Activated effector memory CD4-positive, alpha-beta T cell treated with Interleukin-2 at 50 U/mL for 16 hours (primary cell): Measurements from ENCODE around the gene PTPN1.
"Not testable (repeated sequence)": the region's sequence is repeated elsewhere in the genome, so short reads cannot be mapped to it uniquely, and the experiment has no call there.

Source experiments
- DNase-seq: peaks from one replicate; pipeline ENCODE4 v3.0.0-alpha.2; 2020

PTPN1 gene

DNA sequence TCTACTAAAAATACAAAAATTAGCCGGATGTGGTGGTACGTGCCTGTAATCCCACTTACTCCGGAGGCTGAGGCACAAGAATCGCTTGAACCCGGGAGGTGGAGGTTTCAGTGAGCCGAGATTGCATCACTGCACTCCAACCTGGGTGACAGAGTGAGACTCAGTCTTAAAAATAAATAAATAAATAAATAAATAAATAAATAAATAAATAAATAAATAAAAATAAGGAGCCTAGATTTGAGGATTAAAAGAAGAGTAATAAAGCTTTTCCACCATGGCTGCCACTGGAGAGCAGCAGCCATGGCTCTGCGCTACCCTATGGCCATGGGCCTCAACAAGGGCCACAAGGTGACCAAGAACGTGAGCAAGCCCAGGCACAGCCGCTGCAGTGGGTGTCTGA is 110.3 kb downstream of the PTPN1 start:
- DNase-seq: not testable (repeated sequence)

DNA sequence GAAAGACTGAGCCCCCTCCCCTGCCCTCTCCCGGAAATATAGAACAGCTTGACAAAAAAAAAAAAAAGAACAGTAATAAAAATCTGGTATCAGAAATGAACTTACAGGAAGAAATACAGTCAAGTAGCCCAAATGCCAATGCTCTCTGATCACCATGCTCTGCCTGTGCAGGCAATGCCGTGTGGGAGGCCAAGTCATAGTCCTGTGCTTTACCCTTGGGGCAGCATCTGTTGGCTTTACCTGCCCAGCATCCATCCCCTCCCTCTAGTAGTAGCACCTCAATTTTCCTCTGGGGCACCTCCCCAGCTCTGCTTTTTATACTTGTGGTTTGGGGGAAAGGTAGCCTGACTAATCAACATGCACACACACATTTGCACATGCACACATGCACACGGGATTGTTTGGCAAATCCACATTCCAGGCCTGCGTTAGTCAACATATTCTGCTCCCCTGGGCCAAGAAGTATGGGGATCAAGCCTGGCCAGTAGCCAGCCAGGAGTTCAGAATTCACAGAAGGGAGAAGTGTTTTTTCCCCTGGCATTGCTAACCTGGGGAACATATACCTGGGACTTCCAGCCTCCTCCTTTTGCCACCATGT is 111.0 kb downstream of the PTPN1 start:
- DNase-seq: no peak

DNA sequence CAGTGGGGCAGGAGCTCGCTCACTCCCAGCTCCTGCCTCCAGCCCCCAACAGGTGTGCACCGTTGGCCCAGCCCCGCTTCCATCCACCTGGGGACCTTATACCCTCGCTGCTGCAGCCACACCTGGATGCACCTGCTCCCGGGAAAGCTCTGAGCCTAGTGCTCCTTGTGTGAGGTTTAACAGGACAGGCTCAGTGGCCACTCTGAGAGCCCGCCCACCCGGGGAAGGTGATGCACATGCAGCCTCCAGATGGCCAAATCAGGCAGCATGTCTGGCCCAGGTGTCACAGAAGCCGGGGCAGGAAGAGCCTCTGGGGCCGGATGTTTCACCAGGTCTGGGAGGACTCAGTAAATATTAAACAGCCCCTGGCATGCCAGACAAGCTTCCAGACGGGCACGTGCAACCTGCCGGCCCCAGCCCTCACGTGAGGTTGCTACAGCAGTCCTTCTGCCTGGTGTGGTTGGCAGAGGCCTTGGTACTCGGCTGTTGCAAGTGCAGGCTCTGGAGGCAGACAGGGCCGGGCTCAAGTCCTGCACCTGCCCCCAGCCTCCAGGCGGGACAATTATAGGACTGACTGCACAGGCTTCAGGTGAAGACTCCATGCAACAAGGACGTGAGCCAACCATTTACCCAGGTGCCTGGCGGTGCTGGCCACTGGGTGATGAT is 114.3 kb downstream of the PTPN1 start:
- no peak for DNase-seq

DNA sequence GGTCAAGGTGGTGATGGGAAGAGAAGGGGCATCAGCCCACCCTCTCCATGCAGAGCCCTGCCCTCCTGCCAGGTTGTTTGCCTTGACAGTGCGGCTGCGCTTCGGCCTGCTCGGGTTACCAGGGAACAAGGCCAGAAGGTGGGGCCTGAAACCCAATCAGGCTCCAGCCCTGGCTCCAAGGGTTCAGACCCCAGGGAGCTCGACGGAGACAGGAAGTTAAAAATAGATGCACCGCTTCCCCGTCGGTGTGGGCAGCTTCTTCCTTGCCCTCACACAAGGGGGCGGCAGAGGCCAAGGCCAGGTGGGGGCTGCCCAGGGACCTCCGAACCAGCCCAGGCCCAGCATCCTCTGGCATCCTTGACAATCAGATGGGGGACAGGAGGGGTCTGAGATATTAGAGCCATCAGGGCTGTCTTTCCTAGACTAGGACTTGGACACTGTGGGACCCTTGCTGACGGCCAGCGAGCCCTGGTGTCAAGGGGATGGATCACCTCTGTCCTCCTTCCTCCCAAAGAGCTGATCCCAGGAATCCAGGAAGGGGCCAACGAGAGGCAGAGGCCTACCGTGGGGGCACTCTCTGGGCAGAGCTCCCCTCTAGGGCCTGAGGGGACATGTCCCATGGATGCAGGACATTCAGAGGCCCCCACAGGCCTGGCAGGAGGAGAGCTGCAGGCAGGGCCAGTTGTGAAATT is 115.9 kb downstream of the PTPN1 start:
- DNase-seq: no peak

DNA sequence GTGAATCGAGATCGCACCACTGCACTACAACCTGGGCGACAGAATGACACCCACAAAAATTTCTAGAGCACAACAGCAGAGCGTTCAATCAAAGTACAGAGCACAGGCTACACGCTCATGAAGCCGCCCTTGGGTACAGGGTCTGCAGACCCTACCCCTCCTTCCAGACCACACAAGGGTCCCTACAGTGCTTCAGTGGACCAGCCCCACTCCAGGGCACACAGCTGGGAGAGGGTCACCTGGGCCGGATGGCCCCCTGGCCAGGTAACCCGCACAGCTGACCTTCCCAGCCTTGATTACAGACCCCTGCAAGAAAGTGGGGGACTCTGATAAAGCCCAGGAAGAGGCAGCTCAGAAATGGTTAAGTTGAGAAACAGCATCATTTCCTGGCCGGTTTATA is 117.6 kb downstream of the PTPN1 start:
- no peak for DNase-seq

DNA sequence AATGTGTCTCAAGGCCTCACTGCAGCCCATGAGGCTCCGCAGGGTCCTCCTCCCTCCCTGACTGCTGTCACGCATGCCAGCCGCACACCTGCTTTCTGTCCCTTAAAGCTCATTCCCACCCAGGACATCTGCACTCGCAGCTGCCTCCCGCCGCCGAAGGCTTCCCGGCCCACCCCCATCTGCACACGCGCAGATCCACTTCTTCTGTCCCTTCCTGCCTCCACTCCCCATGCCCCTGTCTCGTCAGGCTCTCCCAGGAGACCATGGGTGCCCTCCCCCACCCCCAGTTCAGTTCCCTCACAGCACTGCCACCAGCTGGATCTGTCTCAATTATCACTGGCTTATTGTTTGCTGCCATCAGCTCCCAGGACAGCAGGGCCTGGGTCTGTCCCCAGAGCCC is 118.1 kb downstream of the PTPN1 start:
- no peak for DNase-seq

DNA sequence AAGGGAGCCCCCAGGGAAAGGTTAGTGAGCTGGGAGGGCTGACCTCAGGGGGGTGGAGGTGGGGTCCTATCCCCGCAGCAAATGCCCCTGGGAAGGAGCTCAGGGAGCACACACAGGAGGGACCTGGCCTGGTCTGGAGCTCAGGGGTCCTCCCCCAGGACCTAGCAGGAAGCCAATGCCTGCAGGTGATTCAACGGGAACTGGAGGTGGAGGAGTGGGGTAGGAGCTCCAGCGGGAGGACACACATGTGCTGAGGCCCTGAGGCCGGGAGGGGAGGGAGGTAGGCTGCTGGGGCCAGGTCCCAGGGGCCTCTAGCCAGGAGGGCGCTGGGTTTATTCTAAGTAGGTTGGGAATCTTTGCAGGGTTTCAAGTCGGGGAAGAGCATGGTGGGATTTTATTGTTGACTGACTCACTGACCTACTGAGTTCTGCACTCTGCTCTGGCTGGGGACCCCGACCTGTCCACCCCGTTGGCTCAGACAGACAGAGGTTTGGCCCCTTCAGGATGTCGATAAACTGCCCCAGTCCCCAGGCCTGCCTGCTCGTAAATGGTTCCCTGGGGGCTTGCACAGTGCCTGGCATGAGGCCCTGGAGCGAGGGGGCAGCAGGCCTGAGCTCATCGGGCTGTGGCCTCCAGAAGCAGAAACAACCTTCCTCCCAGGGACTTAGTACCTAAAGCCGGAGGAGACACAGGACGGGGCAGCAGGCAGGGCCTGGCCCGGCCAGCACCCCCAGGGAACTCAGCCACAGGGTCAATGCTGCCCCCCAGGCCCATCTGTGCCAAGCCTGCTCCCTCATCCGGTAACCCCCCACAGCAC is 118.9 kb downstream of the PTPN1 start:
- no peak for DNase-seq

DNA sequence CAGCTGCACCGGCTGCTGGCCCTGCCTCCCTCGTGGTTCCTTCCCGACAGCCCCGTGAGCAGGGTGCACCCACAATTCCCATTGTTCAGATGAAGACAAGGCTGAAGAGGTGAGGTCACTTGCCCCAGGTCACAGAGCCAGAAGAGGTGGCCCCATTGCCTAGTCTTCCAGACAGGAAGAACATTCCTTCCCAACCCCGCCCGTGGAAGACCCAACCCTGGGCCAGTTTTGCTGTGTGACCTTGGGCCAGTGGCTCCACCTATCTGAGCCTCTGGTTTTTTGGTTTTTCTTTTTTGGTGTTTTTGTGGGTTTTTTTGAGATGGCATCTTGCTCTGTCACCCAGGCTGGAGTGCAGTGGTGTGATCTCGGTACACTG is 119.5 kb downstream of the PTPN1 start:
- no peak for DNase-seq

DNA sequence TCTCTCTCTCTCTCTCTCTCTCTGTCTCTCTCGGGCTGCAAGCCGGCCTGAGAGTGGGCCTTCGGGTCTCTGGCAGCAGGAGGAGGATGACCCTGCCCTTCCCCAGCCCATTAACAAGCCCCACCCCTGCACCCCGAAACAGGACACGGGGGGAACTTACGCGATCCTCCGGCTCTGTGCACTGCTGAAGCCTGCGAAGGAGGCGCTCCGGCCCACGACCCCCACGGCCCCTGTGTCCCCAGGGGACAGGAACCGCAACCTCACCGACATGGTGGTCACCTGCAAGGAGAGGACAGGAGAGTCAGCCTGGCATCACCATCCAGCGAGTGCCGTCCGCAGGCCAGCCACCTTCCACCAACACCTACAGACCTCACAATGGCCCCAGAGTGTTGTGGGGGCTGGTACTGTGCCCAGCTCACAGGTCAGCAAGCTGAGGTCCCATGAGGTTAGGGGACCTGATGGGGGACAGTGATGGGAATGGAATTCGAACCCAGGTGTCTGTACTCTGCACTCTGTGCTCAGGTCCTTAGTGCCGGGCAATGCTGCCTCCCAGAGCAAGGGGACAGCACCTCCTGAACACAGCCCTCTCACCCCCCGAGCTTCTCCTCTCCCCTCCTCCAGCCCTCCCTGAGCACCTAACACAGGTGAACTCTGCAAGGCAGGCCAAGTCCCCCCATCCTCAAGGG is 120.5 kb downstream of the PTPN1 start:
- DNase-seq: no peak

DNA sequence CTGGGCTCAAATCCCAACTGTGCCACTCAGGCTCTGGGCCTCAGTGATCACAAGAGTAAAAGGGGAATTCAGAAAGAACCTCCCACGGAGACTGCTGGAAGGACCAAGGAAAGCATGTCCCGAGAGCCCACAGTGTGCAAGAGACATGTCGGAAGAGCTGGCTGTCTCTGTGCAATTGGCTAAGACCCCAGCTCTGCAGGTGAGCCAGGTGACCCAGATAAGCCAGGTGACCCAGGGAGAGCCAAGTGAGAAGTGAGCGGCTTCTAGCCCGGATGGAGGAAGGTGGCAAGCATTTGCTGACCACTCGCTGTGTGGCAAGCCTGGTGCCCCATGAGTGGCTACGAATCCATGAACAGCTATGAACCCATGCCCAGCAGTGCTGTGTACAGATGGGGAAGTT is 122.1 kb downstream of the PTPN1 start:
- no peak for DNase-seq

DNA sequence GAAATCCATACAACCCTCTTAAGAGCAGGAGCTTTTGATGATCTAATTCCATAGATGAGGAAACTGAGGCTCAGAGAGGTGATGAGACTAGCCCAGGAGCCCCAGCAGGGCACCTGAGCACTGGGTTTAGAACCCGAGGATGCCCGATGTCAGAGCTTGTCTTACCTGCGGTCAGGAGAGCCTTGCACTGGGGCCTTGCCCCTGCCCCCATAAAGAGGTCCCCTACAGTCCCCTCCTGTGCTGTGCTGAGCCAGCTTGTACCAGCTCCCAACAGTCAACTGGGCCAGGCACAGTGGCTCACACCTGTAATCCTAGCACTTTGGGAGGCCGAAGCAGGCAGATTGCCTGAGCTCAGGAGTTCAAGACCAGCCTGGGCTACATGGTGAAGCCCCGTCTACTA is 122.5 kb downstream of the PTPN1 start:
- no peak for DNase-seq

DNA sequence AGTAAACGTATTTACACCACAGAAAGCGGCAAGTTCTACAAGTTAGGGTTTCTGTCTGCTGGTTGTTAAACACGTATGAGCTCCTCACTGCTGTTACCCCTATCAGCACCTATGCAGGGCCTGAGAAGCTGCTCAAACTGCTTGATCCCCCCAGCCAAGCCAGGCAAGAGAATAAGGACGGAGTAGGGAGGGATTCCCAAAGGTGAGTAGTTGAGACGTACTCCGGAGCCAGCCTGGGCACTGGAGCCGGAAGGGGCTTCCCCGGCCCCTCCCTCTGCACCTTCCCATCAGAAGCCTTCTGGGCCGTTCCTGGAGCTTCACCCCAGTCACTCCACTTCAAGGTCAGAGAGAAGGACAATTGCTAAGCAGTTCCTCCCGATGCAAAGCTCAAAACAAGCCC is 123.2 kb downstream of the PTPN1 start:
- no peak for DNase-seq

DNA sequence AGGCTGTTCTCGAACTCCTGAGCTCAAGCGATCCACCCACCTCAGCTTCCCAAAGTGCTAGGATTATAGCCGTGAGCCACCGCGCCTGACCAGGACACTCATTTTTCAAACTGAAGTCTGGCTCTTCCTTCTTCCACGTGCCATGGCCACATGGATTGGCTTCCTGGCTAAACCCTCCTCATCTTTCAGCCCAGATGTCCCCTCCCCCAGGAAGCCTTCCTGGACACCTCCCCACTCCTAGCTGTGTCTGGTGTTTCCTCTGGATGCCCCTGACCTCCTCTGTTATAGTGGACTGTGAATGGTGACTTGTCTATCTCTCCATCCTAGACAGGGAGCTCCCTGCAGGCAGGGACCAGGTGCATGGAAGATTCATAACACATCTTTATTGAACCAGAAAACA is 124.0 kb downstream of the PTPN1 start:
- no peak for DNase-seq
